Nephron (organoid): ENCODE results near the gene SSH2.

Experiments used
- H3K27ac Mint-ChIP-seq, 3 experiments: 2 replicates each; pipeline ENCODE4 v1.8.0; 2020; ENCODE audit warnings: mixed read lengths in 3 of 3, mild to moderate bottlenecking in 2 of 3, moderate library complexity in 1 of 3
- H3K27me3 Mint-ChIP-seq: 2 replicates; pipeline ENCODE4 v1.8.0; 2021; ENCODE audit warnings: low read depth, mild to moderate bottlenecking, moderate library complexity, mixed read lengths
- H3K36me3 Mint-ChIP-seq: 2 replicates; pipeline ENCODE4 v1.8.0; 2020; ENCODE audit warnings: low read depth, mixed read lengths
- H3K4me1 Mint-ChIP-seq: 2 replicates; pipeline ENCODE4 v1.8.0; 2020; ENCODE audit warnings: mixed read lengths
- H3K4me3 Mint-ChIP-seq, 3 experiments: 2 replicates each; pipeline ENCODE4 v1.8.0; 2020; ENCODE audit warnings: mild to moderate bottlenecking in 3 of 3, mixed read lengths in 3 of 3, moderate library complexity in 2 of 3
- H3K9me3 Mint-ChIP-seq: 2 replicates; pipeline ENCODE4 v1.8.0; 2020; ENCODE audit warnings: mixed read lengths
- CTCF ChIP-seq, 3 experiments: fragments of 200-600 bp; sonication (generic); IDR thresholded peaks; one replicate each; pipeline ENCODE4 v1.5.0; 2021; ENCODE audit warnings: antibody characterized with exemption in 3 of 3; ENCODE audit not compliant: unreplicated experiment in 3 of 3

Gene SSH2

GRCh38 chr17:29693751-29694150 lies 236.3 kb downstream of the SSH2 start:
- Mint-ChIP-seq H3K9me3 (no peaks in the 10 kb centered on the region), H3K4me3 (no peak overlapping the region), H3K36me3 (peaks cover 12% of the 10 kb centered on the region), H3K4me1 (peaks cover 6% of the 10 kb centered on the region), H3K27ac (no peak overlapping the region), H3K27me3 (no peaks in the 10 kb centered on the region)
- TF ChIP-seq CTCF (IDR thresholded peaks at IDR 0.05; ENCODE audit: unreplicated experiment in 3 of 3), result no peak

- H3K9me3 Mint-ChIP-seq, result no peaks in the 10 kb centered on the region
- no peaks in the 10 kb centered on the region for H3K27me3 Mint-ChIP-seq
- no peak overlapping the region for H3K4me3 Mint-ChIP-seq
- TF ChIP-seq CTCF (IDR thresholded peaks at IDR 0.05; ENCODE audit: unreplicated experiment in 3 of 3), result no peak
- H3K27ac Mint-ChIP-seq, result peak overlapping the region in 2 of 3 experiments; percentile 16 to 68
- peaks cover 13% of the 10 kb centered on the region for H3K4me1 Mint-ChIP-seq
- peaks cover 3% of the 10 kb centered on the region for H3K36me3 Mint-ChIP-seq
Observed at GRCh38 chr17:29687596-29687995, 242.4 kb downstream of the SSH2 start.

GRCh38 chr17:29686993-29687590 lies 242.9 kb downstream of the SSH2 start:
- Mint-ChIP-seq H3K4me3 (no peak overlapping the region), H3K27me3 (no peaks in the 10 kb centered on the region), H3K9me3 (no peaks in the 10 kb centered on the region), H3K4me1 (peaks cover 18% of the 10 kb centered on the region), H3K27ac (peak overlapping the region in 2 of 3 experiments; percentile 16 to 68), H3K36me3 (peaks cover 3% of the 10 kb centered on the region)
- no peak for TF ChIP-seq CTCF (IDR thresholded peaks at IDR 0.05; ENCODE audit: unreplicated experiment in 3 of 3)

GRCh38 chr17:29683481-29683880 lies 246.5 kb downstream of the SSH2 start:
- Mint-ChIP-seq H3K9me3 (no peaks in the 10 kb centered on the region), H3K27me3 (no peaks in the 10 kb centered on the region), H3K36me3 (peaks cover 3% of the 10 kb centered on the region), H3K4me3 (no peak overlapping the region), H3K27ac (peak overlapping the region; percentile 24 to 83 (median 27)), H3K4me1 (peaks cover 21% of the 10 kb centered on the region)
- no peak for TF ChIP-seq CTCF (IDR thresholded peaks at IDR 0.05; ENCODE audit: unreplicated experiment in 3 of 3)

- Mint-ChIP-seq H3K4me1 (peaks cover 21% of the 10 kb centered on the region), H3K27me3 (no peaks in the 10 kb centered on the region), H3K9me3 (no peaks in the 10 kb centered on the region), H3K4me3 (no peak overlapping the region), H3K36me3 (peaks cover 3% of the 10 kb centered on the region), H3K27ac (peak overlapping the region; percentile 27 to 83 (median 70))
- no peak for TF ChIP-seq CTCF (IDR thresholded peaks at IDR 0.05; ENCODE audit: unreplicated experiment in 3 of 3)
Observed at GRCh38 chr17:29682987-29683386, 247.0 kb downstream of the SSH2 start.

GRCh38 chr17:29682054-29682453 lies 248.0 kb downstream of the SSH2 start:
- Mint-ChIP-seq H3K27me3 (no peaks in the 10 kb centered on the region), H3K4me3 (no peak overlapping the region), H3K4me1 (peaks cover 19% of the 10 kb centered on the region), H3K9me3 (no peaks in the 10 kb centered on the region), H3K27ac (peak overlapping the region; percentile 12 to 36 (median 27)), H3K36me3 (peaks cover 9% of the 10 kb centered on the region)
- no peak for TF ChIP-seq CTCF (IDR thresholded peaks at IDR 0.05; ENCODE audit: unreplicated experiment in 3 of 3)
